ENCODE measurements around the gene DTD1. TPM values are rescaled to one million over a fixed set of nuclear protein-coding genes. Genes with fewer than 3 reads are reported as not detected.

Gene DTD1
- total RNA-seq, 8 experiments from 2014 or later, result 44.4 to 163 (median 110) TPM

GRCh38 chr20:18698735-18699380 is 111.0 kb downstream of the DTD1 start:
- Histone ChIP-seq H3K27ac (no peak overlapping the region), H3K4me1 (replicated peaks in 1 of 2) (peaks cover 5 to 8% of the 10 kb centered on the region in 2 donors), H3K4me3 (no peak overlapping the region)
- ATAC-seq (replicated peaks in 6 of 8), result no peak
- in situ Hi-C loops (cut with MboI; ENCODE audit: low pct_unique_long_range_greater_than_20kb in 2 of 9, low sequenced_read_pairs in 9 of 9, unreplicated experiment in 9 of 9), result no loop called here
- WGBS, 10 experiments, result 60 to 100% (median 94%) methylated on average over 1 to 3 of the region's 4 CpGs; no CpG with 5 or more reads in 5 of the 10 experiments

- Histone ChIP-seq H3K4me1 (replicated peaks in 1 of 2) (no peaks in the 10 kb centered on the region), H3K4me3 (no peak overlapping the region), H3K27ac (no peak overlapping the region)
- in situ Hi-C loops (cut with MboI; ENCODE audit: low pct_unique_long_range_greater_than_20kb in 2 of 9, low sequenced_read_pairs in 9 of 9, unreplicated experiment in 9 of 9), result no loop called here
- no peak for ATAC-seq (replicated peaks in 6 of 8)
- WGBS, 10 experiments, result 52 to 100% (median 89%) methylated on average over 1 to 3 of the region's 3 CpGs
Observed at GRCh38 chr20:18701969-18702368, 114.1 kb downstream of the DTD1 start.

- H3K27ac ChIP-seq, result no peak overlapping the region
- H3K4me1 ChIP-seq (replicated peaks in 1 of 2), result no peaks in the 10 kb centered on the region
- ATAC-seq (replicated peaks in 6 of 8), result peak in 2 of 8 experiments; percentile 95 to 96
- H3K4me3 ChIP-seq, result no peak overlapping the region
- WGBS, 10 experiments, result 0 to 100% (median 42%) methylated on average over 1 to 3 of the region's 3 CpGs
- in situ Hi-C loops (cut with MboI; ENCODE audit: low pct_unique_long_range_greater_than_20kb in 2 of 9, low sequenced_read_pairs in 9 of 9, unreplicated experiment in 9 of 9), result no loop called here
Observed at GRCh38 chr20:18702736-18703135, 114.9 kb downstream of the DTD1 start.

- in situ Hi-C loops (cut with MboI; ENCODE audit: low pct_unique_long_range_greater_than_20kb in 2 of 9, low sequenced_read_pairs in 9 of 9, unreplicated experiment in 9 of 9), result no loop called here
- peak in 2 of 8 experiments; percentile 32 to 39 for ATAC-seq (replicated peaks in 6 of 8)
- no peak overlapping the region for H3K4me3 ChIP-seq
- 83 to 100% (median 93%) methylated on average over 1 to 3 of the region's 3 CpGs; no CpG with 5 or more reads in 5 of the 10 experiments for WGBS, 10 experiments
- H3K27ac ChIP-seq, result no peak overlapping the region
- no peaks in the 10 kb centered on the region for H3K4me1 ChIP-seq (replicated peaks in 1 of 2)
Observed at GRCh38 chr20:18705490-18705889, 117.6 kb downstream of the DTD1 start.

GRCh38 chr20:18705910-18706309 is 118.1 kb downstream of the DTD1 start:
- no peak overlapping the region for H3K4me3 ChIP-seq

GRCh38 chr20:18712131-18712530 is 124.3 kb downstream of the DTD1 start:
- H3K4me3 ChIP-seq, result no peak overlapping the region
- no peak for ATAC-seq (replicated peaks in 6 of 8)
- no peak overlapping the region for H3K27ac ChIP-seq
- in situ Hi-C loops (cut with MboI; ENCODE audit: low pct_unique_long_range_greater_than_20kb in 2 of 9, low sequenced_read_pairs in 9 of 9, unreplicated experiment in 9 of 9), result no loop called here
- WGBS, 10 experiments, result 20 to 60% (median 40%) methylated on average over 1 of the region's 1 CpG; no CpG with 5 or more reads in 7 of the 10 experiments
- no peaks in the 10 kb centered on the region for H3K4me1 ChIP-seq (replicated peaks in 1 of 2)

More at GRCh38 chr20:18705910-18706309, 118.1 kb downstream of the DTD1 start:
- 60 to 100% (median 100%) methylated on average over 1 to 2 of the region's 2 CpGs; no CpG with 5 or more reads in 2 of the 10 experiments for WGBS, 10 experiments
- no peaks in the 10 kb centered on the region for H3K4me1 ChIP-seq (replicated peaks in 1 of 2)
- peak in 1 of 8 experiments; percentile 66 for ATAC-seq (replicated peaks in 6 of 8)
- in situ Hi-C loops (cut with MboI; ENCODE audit: low pct_unique_long_range_greater_than_20kb in 2 of 9, low sequenced_read_pairs in 9 of 9, unreplicated experiment in 9 of 9), result no loop called here
- no peak overlapping the region for H3K27ac ChIP-seq

GRCh38 chr20:18712882-18713281 is 125.0 kb downstream of the DTD1 start:
- Histone ChIP-seq H3K27ac (no peak overlapping the region), H3K4me3 (no peak overlapping the region), H3K4me1 (replicated peaks in 1 of 2) (no peaks in the 10 kb centered on the region)
- in situ Hi-C loops (cut with MboI; ENCODE audit: low pct_unique_long_range_greater_than_20kb in 2 of 9, low sequenced_read_pairs in 9 of 9, unreplicated experiment in 9 of 9), result no loop called here
- WGBS, 10 experiments, result 0 to 93% (median 43%) methylated on average over 1 to 3 of the region's 3 CpGs; no CpG with 5 or more reads in 4 of the 10 experiments
- ATAC-seq (replicated peaks in 6 of 8), result no peak

- no peak for ATAC-seq (replicated peaks in 6 of 8)
- in situ Hi-C loops (cut with MboI; ENCODE audit: low pct_unique_long_range_greater_than_20kb in 2 of 9, low sequenced_read_pairs in 9 of 9, unreplicated experiment in 9 of 9), result no loop called here
- Histone ChIP-seq H3K27ac (no peak overlapping the region), H3K4me3 (no peak overlapping the region), H3K4me1 (replicated peaks in 1 of 2) (no peaks in the 10 kb centered on the region)
- WGBS, 10 experiments, result 93 to 100% (median 100%) methylated on average over 1 to 3 of the region's 3 CpGs; no CpG with 5 or more reads in 3 of the 10 experiments
Observed at GRCh38 chr20:18715564-18715963, 127.7 kb downstream of the DTD1 start.

- WGBS, 10 experiments, result 67 to 100% (median 100%) methylated on average over 1 of the region's 1 CpG; no CpG with 5 or more reads in 1 of the 10 experiments
Observed at GRCh38 chr20:18717062-18717461, 129.2 kb downstream of the DTD1 start.

GRCh38 chr20:18718129-18718528 is 130.3 kb downstream of the DTD1 start:
- in situ Hi-C loops (cut with MboI; ENCODE audit: low pct_unique_long_range_greater_than_20kb in 2 of 9, low sequenced_read_pairs in 9 of 9, unreplicated experiment in 9 of 9), result no loop called here
- H3K27ac ChIP-seq, result no peak overlapping the region
- WGBS, 10 experiments, result 80 to 100% (median 81%) methylated on average over 1 to 3 of the region's 3 CpGs; no CpG with 5 or more reads in 2 of the 10 experiments
- no peak overlapping the region for H3K4me3 ChIP-seq
- peaks cover 0 to 2% of the 10 kb centered on the region in 2 donors for H3K4me1 ChIP-seq (replicated peaks in 1 of 2)
- no peak for ATAC-seq (replicated peaks in 6 of 8)

More at GRCh38 chr20:18717062-18717461, 129.2 kb downstream of the DTD1 start:
- no peak for ATAC-seq (replicated peaks in 6 of 8)
- in situ Hi-C loops (cut with MboI; ENCODE audit: low pct_unique_long_range_greater_than_20kb in 2 of 9, low sequenced_read_pairs in 9 of 9, unreplicated experiment in 9 of 9), result no loop called here
- no peak overlapping the region for H3K4me3 ChIP-seq
- H3K4me1 ChIP-seq (replicated peaks in 1 of 2), result peaks cover 0 to under 1% of the 10 kb centered on the region in 2 donors
- H3K27ac ChIP-seq, result no peak overlapping the region

- in situ Hi-C loops (cut with MboI; ENCODE audit: low pct_unique_long_range_greater_than_20kb in 2 of 9, low sequenced_read_pairs in 9 of 9, unreplicated experiment in 9 of 9), result no loop called here
- no peak overlapping the region for H3K27ac ChIP-seq
- peak in 3 of 8 experiments; percentile 36 to 64 (median 36) for ATAC-seq (replicated peaks in 6 of 8)
- peaks cover 0 to 2% of the 10 kb centered on the region in 2 donors for H3K4me1 ChIP-seq (replicated peaks in 1 of 2)
- WGBS, 10 experiments, result 58 to 100% (median 93%) methylated on average over 1 to 3 of the region's 3 CpGs; no CpG with 5 or more reads in 1 of the 10 experiments
- no peak overlapping the region for H3K4me3 ChIP-seq
Observed at GRCh38 chr20:18719426-18719825, 131.6 kb downstream of the DTD1 start.

GRCh38 chr20:18721551-18722115 is 133.8 kb downstream of the DTD1 start:
- H3K27ac ChIP-seq, result no peak overlapping the region
- WGBS, 10 experiments, result 58 to 93% (median 83%) methylated on average over 2 to 7 of the region's 9 CpGs; no CpG with 5 or more reads in 1 of the 10 experiments
- H3K4me1 ChIP-seq (replicated peaks in 1 of 2), result peaks cover 2% of the 10 kb centered on the region in 2 donors
- ATAC-seq (replicated peaks in 6 of 8), result no peak
- in situ Hi-C loops (cut with MboI; ENCODE audit: low pct_unique_long_range_greater_than_20kb in 2 of 9, low sequenced_read_pairs in 9 of 9, unreplicated experiment in 9 of 9), result no loop called here
- no peak overlapping the region for H3K4me3 ChIP-seq

- ATAC-seq (replicated peaks in 6 of 8), result peak in 1 of 8 experiments; percentile 23
- H3K4me3 ChIP-seq, result no peak overlapping the region
- 80 to 100% (median 93%) methylated on average over 1 of the region's 1 CpG; no CpG with 5 or more reads in 6 of the 10 experiments for whole genome bisulfite sequencing, 10 experiments
- in situ Hi-C loops (cut with MboI; ENCODE audit: low pct_unique_long_range_greater_than_20kb in 2 of 9, low sequenced_read_pairs in 9 of 9, unreplicated experiment in 9 of 9), result no loop called here
- no peak overlapping the region for H3K27ac ChIP-seq
- H3K4me1 ChIP-seq (replicated peaks in 1 of 2), result peaks cover 2% of the 10 kb centered on the region in 2 donors
Observed at GRCh38 chr20:18722371-18722770, 134.5 kb downstream of the DTD1 start.

Measured in motor neuron (in vitro differentiated cells).